Osteoblast (primary cell): ENCODE results near the gene HLA-DPA1. TPM values are rescaled to one million over a fixed set of nuclear protein-coding genes. Genes with fewer than 3 reads are reported as not detected.

Experiments used
- DNase-seq: peaks from one replicate; pipeline ENCODE4 v3.0.0; 2011; ENCODE audit warnings: low spot score, mixed read lengths; ENCODE audit not compliant: insufficient read length; ENCODE audit errors: missing footprints
- H2AFZ ChIP-seq: 2 replicates; pipeline ENCODE4 v1.6.0; 2011; ENCODE audit warnings: mild to moderate bottlenecking, low read length
- H3K27ac ChIP-seq: 2 replicates; pipeline ENCODE4 v1.5.1; 2011; ENCODE audit warnings: mild to moderate bottlenecking, low read depth, low read length, moderate library complexity
- H3K27me3 ChIP-seq: 2 replicates; pipeline ENCODE4 v1.6.0; 2012; ENCODE audit warnings: mild to moderate bottlenecking, control low read depth, inconsistent platforms, low read length, moderate library complexity; ENCODE audit not compliant: insufficient read depth
- H3K36me3 ChIP-seq: 2 replicates; pipeline ENCODE4 v1.5.1; 2011; ENCODE audit warnings: mild to moderate bottlenecking, low read length, control low read depth, moderate library complexity; ENCODE audit not compliant: insufficient read depth
- H3K4me1 ChIP-seq: 2 replicates; pipeline ENCODE4 v1.5.1; 2011; ENCODE audit warnings: mild to moderate bottlenecking, low read length, control low read depth, moderate library complexity; ENCODE audit not compliant: insufficient read depth
- H3K4me2 ChIP-seq: 2 replicates; pipeline ENCODE4 v1.6.0; 2011; ENCODE audit warnings: mild to moderate bottlenecking, low read length; ENCODE audit not compliant: insufficient read depth
- H3K4me3 ChIP-seq: fragments of 200-600 bp; sonication (generic); 3 replicates; pipeline ENCODE4 v1.5.1; 2012; ENCODE audit warnings: mild to moderate bottlenecking, low read length, inconsistent platforms; ENCODE audit not compliant: insufficient read depth
- H3K79me2 ChIP-seq: 2 replicates; pipeline ENCODE4 v1.6.0; 2012; ENCODE audit warnings: mild to moderate bottlenecking, low read length, control low read depth, inconsistent platforms; ENCODE audit not compliant: insufficient read depth
- H3K9me3 ChIP-seq: 2 replicates; pipeline ENCODE4 v1.5.1; 2011; ENCODE audit warnings: low read depth, low read length, control low read depth
- H4K20me1 ChIP-seq: 2 replicates; pipeline ENCODE4 v1.6.0; 2012; ENCODE audit warnings: mild to moderate bottlenecking, low read length, control low read depth; ENCODE audit not compliant: insufficient read depth
- total RNA-seq: library from RNA; depleted of rRNA; stranded (reverse); fragments of >200 nt; gene quantifications from 2 replicates; pipeline ENCODE4 v1.2.3, GENCODE V29; 2012
- TF ChIP-seq, protein P1 (sequence below): IDR thresholded peaks from 2 replicates; pipeline ENCODE4 v1.5.1; 2011; ENCODE audit warnings: mild to moderate bottlenecking, low read depth, low read length, moderate library complexity; ENCODE audit errors: extremely low read depth

Gene HLA-DPA1
- total RNA-seq, 1 donor, result 5.4 TPM

DNA sequence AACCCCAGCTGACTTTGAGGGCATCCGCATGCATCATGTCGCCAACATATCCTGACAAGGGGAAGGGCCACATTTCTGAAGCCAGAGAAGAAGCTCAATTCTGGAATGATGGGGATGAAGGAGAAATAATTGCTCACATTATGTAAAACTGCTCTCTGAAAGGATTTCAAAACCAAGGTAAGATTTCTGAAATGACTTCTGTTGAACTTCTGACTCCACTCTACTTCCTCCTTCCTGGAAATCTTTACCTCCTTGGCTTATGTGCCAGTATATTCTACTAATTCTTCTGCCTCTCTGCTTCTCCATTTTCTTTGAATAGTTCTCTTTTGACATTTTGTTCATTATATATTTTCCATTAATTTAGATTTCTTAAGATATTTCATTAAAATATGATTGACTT is 34.2 kb upstream of the HLA-DPA1 start:
- no peaks in the 10 kb centered on the region for H3K79me2 ChIP-seq
- no peak overlapping the region for H2AFZ ChIP-seq
- DNase-seq, result no peak
- no peaks in the 10 kb centered on the region for H3K4me1 ChIP-seq
- TF ChIP-seq, protein P1, sequence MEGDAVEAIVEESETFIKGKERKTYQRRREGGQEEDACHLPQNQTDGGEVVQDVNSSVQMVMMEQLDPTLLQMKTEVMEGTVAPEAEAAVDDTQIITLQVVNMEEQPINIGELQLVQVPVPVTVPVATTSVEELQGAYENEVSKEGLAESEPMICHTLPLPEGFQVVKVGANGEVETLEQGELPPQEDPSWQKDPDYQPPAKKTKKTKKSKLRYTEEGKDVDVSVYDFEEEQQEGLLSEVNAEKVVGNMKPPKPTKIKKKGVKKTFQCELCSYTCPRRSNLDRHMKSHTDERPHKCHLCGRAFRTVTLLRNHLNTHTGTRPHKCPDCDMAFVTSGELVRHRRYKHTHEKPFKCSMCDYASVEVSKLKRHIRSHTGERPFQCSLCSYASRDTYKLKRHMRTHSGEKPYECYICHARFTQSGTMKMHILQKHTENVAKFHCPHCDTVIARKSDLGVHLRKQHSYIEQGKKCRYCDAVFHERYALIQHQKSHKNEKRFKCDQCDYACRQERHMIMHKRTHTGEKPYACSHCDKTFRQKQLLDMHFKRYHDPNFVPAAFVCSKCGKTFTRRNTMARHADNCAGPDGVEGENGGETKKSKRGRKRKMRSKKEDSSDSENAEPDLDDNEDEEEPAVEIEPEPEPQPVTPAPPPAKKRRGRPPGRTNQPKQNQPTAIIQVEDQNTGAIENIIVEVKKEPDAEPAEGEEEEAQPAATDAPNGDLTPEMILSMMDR, result no peak
- no peaks in the 10 kb centered on the region for H3K9me3 ChIP-seq
- H4K20me1 ChIP-seq, result no peaks in the 10 kb centered on the region
- no peak overlapping the region for H3K4me3 ChIP-seq
- no peak overlapping the region for H3K4me2 ChIP-seq
- no peak overlapping the region for H3K27ac ChIP-seq
- H3K36me3 ChIP-seq, result no peaks in the 10 kb centered on the region
- peaks cover 42% of the 10 kb centered on the region for H3K27me3 ChIP-seq

DNA sequence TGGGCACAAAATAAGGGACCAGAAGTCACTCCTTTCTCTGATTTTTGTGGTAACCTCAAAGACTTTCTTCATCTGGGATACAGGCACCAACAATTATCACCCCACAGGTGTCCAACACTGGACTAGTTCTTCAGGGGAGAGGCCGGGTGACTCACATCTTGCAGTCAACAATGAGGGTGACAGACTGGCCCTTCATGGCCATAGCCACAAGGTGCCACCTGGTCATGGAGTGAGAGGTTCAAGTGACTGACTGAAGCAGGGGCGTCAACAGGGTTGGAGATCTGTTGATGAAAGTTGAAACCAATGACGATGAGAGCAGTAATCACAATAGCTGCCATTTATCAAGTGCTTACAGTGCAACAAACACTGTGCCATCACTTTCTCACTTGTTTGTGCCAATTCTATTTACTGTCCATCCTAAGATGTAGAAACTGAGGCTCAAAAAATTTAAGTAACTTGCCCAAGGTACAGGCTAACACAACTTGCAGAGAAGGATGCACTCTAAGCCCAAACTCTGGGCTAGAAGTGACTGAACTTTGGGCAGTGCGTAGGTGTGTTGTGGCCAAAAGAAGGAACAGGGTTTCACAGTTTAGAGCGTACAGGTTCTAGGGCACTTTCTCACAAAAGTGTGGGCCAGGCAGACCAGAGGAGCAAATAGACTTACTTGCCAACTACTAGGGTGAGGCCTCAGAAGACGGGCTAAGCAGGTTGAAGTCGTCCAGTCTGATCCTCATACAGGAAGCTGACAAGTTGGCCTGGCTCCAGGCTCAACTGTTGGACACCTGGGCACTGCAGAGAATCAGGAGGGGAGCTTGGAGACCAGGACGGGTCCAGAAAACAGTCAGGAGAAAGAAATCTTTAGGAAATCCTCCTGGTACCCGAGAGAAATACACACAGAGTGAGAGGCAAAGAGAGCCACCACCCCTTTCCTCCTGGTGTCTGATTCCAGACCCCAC is 32.7 kb upstream of the HLA-DPA1 start:
- TF ChIP-seq, protein P1, result no peak
- Histone ChIP-seq H3K36me3 (no peaks in the 10 kb centered on the region), H3K4me1 (no peaks in the 10 kb centered on the region), H4K20me1 (no peaks in the 10 kb centered on the region), H3K79me2 (no peaks in the 10 kb centered on the region), H3K27ac (no peak overlapping the region), H3K4me3 (no peak overlapping the region), H3K4me2 (no peak overlapping the region), H3K27me3 (peaks cover 39% of the 10 kb centered on the region), H2AFZ (no peak overlapping the region), H3K9me3 (no peaks in the 10 kb centered on the region)
- DNase-seq, result no peak

DNA sequence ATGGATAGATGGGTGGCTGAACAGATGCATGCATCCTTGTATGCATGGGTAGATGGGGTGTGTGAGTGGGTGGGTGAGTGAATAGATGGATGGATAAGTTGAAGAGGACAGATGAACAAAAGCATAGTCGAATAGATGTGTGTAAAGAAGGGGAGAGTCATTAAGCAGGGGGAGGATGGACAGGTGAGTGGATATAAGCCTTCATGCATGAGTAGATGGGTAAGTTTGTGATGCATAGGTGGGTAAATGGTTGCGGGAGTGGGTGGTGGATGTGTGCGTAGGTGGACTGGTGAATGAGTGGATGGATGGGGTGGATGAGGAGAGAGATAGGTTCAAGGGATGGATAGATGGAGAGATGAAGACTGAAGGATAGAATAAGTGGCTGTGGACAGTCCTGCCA is 31.9 kb upstream of the HLA-DPA1 start:
- H3K36me3 ChIP-seq, result no peaks in the 10 kb centered on the region
- no peaks in the 10 kb centered on the region for H3K4me1 ChIP-seq
- H2AFZ ChIP-seq, result no peak overlapping the region
- peaks cover 35% of the 10 kb centered on the region for H3K27me3 ChIP-seq
- H3K9me3 ChIP-seq, result no peaks in the 10 kb centered on the region
- TF ChIP-seq, protein P1, result no peak
- H4K20me1 ChIP-seq, result no peaks in the 10 kb centered on the region
- H3K27ac ChIP-seq, result no peak overlapping the region
- DNase-seq, result no peak
- H3K79me2 ChIP-seq, result no peaks in the 10 kb centered on the region
- no peak overlapping the region for H3K4me2 ChIP-seq
- no peak overlapping the region for H3K4me3 ChIP-seq

DNA sequence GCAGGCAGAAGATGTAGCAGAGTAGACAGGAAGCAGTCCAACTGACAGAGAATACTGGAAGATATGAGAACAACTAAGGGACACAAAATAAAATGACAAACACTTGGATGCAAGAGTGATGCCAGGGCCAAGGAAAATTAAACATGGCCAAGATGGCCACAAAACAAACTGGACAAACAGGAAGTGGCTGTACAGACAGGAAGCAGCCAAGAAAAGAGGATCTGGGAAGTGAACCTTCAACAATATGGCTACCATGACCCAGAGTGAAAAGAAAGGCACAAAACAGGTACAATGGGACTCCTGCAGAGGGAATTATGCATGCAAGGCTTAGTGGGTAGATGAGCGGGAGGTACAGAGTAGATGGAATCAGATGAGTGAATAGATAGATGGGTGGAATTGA is 31.4 kb upstream of the HLA-DPA1 start:
- H2AFZ ChIP-seq, result no peak overlapping the region
- TF ChIP-seq, protein P1, result no peak
- H3K4me3 ChIP-seq, result no peak overlapping the region
- no peak overlapping the region for H3K4me2 ChIP-seq
- H3K36me3 ChIP-seq, result no peaks in the 10 kb centered on the region
- H3K4me1 ChIP-seq, result no peaks in the 10 kb centered on the region
- H3K79me2 ChIP-seq, result no peaks in the 10 kb centered on the region
- no peaks in the 10 kb centered on the region for H3K9me3 ChIP-seq
- no peaks in the 10 kb centered on the region for H4K20me1 ChIP-seq
- DNase-seq, result no peak
- no peak overlapping the region for H3K27ac ChIP-seq
- H3K27me3 ChIP-seq, result peaks cover 30% of the 10 kb centered on the region
